BE2C (cell line): ENCODE measurements around the gene CERCAM.

ENCODE experiments used
- DNase-seq: peaks from one replicate; pipeline ENCODE4 v3.0.0-alpha.2; 2020
- H3K27me3 ChIP-seq: fragments of 250-450 bp; sonication (Bioruptor Pico); 2 replicates; pipeline ENCODE4 v1.5.1; 2020; ENCODE audit warnings: mild to moderate bottlenecking
- H3K36me3 ChIP-seq: fragments of 250-450 bp; sonication (Bioruptor Pico); 2 replicates; pipeline ENCODE4 v1.5.1; 2020; ENCODE audit warnings: mild to moderate bottlenecking
- H3K4me1 ChIP-seq: fragments of 250-450 bp; sonication (Bioruptor Pico); 2 replicates; pipeline ENCODE4 v1.5.1; 2020
- H3K4me3 ChIP-seq: 2 replicates; pipeline ENCODE4 v1.5.1; 2011; ENCODE audit warnings: low read depth, low read length
- H3K9me3 ChIP-seq: fragments of 250-450 bp; sonication (Bioruptor Pico); 2 replicates; pipeline ENCODE4 v1.5.1; 2020
- CTCF ChIP-seq: IDR thresholded peaks from 2 replicates; pipeline ENCODE4 v1.5.1; 2012; ENCODE audit warnings: mild to moderate bottlenecking, low read depth, low read length

CERCAM gene

GRCh38 chr9:128414461-128414860 lies 6.2 kb upstream of the CERCAM start:
- H3K4me3 ChIP-seq = no peak overlapping the region
- peak; percentile 58 for TF ChIP-seq CTCF
- no peak for DNase-seq
- H3K36me3 ChIP-seq = no peaks in the 10 kb centered on the region
- no peaks in the 10 kb centered on the region for H3K27me3 ChIP-seq
- H3K4me1 ChIP-seq = peaks cover 7% of the 10 kb centered on the region
- H3K9me3 ChIP-seq = no peaks in the 10 kb centered on the region

- TF ChIP-seq CTCF = no peak
- no peaks in the 10 kb centered on the region for H3K27me3 ChIP-seq
- no peak overlapping the region for H3K4me3 ChIP-seq
- H3K36me3 ChIP-seq = no peaks in the 10 kb centered on the region
- H3K4me1 ChIP-seq = peaks cover 7% of the 10 kb centered on the region
- DNase-seq = no peak
- no peaks in the 10 kb centered on the region for H3K9me3 ChIP-seq
Observed at GRCh38 chr9:128415281-128415680, 5.4 kb upstream of the CERCAM start.

GRCh38 chr9:128416014-128416413 lies 4.6 kb upstream of the CERCAM start:
- DNase-seq = no peak
- Histone ChIP-seq H3K27me3 (no peaks in the 10 kb centered on the region), H3K4me1 (peaks cover 7% of the 10 kb centered on the region), H3K4me3 (no peak overlapping the region), H3K36me3 (no peaks in the 10 kb centered on the region), H3K9me3 (no peaks in the 10 kb centered on the region)
- TF ChIP-seq CTCF = no peak

DNA sequence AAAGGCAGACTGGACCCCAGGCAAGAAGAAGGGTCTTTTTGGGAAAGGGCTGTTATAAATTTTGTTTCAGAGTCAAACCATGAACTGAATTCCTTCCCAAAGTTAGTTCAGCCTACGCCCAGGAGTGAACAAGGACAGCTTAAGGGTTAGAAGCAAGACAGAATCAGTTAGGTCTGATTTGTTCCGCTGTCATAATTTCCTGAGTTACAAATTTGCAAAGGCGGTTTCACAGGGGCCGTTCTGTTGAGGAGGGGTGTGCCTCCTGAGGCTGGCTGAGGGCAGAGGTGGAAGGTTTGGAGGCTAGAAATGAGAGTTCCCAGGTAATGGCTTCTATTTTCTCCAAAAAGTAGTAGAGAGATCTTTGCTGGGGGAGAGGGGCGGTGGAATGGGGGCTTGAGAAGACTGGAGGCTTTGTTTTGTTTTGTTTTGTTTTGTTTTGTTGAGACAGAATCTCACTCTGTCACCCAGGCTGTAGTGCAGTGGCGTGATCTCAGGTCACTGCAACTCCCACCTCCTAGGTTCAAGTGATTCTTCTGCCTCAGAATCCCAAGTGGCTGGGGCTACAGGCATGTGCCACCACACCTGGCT lies 4.1 kb upstream of the CERCAM start:
- Histone ChIP-seq H3K27me3 (no peaks in the 10 kb centered on the region), H3K4me3 (no peak overlapping the region), H3K4me1 (peaks cover 7% of the 10 kb centered on the region), H3K9me3 (no peaks in the 10 kb centered on the region), H3K36me3 (no peaks in the 10 kb centered on the region)
- DNase-seq = no peak
- TF ChIP-seq CTCF = no peak

- DNase-seq = peak; percentile 52
- Histone ChIP-seq H3K4me1 (peaks cover 7% of the 10 kb centered on the region), H3K9me3 (no peaks in the 10 kb centered on the region), H3K27me3 (no peaks in the 10 kb centered on the region), H3K4me3 (peak overlapping the region; percentile 6), H3K36me3 (no peaks in the 10 kb centered on the region)
- TF ChIP-seq CTCF = 0 out of 2 replicates have a peak, but pooled peaks have one; percentile 1
Observed at GRCh38 chr9:128419061-128419925, 1.4 kb upstream of the CERCAM start.

DNA sequence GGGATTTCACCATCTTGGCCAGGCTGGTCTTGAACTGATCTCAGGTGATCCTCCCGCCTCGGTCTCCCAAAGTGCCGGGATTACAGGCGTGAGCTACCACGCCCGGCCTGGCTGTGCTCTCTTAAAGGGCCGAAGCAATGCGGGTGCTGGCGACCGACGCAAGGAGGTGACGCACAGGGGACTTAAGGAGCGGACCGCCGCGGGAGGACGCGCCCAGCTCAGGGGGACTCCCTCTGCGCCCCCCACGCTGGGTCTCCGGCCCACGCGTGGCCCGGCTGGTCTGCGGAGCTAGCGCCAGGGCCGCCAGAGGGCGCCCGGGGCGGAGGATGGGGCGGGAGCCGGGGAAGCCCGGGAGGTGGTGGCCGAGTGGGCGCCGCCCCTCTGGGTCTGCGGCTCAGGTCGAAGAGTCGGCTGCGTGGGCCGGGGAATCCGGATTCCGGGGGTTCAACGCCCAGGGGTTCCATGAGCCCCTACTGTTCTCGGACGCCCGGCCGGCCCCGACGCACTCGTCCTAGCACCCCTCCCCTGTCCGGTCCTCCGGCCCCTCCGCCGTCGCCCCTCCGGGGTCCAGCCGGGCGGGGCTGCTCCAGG lies 502 bp upstream of the CERCAM start:
- Histone ChIP-seq H3K9me3 (no peaks in the 10 kb centered on the region), H3K36me3 (no peaks in the 10 kb centered on the region), H3K4me1 (peaks cover 7% of the 10 kb centered on the region), H3K27me3 (no peaks in the 10 kb centered on the region), H3K4me3 (peak overlapping the region; percentile 67)
- TF ChIP-seq CTCF = peak; percentile 77
- DNase-seq = peak; percentile 88
